ENCODE data around the gene SET.
"Not testable (repeated sequence)": the region's sequence is repeated elsewhere in the genome, so short reads cannot be mapped to it uniquely, and the experiment has no call there.

Gene SET, protein sequence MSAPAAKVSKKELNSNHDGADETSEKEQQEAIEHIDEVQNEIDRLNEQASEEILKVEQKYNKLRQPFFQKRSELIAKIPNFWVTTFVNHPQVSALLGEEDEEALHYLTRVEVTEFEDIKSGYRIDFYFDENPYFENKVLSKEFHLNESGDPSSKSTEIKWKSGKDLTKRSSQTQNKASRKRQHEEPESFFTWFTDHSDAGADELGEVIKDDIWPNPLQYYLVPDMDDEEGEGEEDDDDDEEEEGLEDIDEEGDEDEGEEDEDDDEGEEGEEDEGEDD

DNA sequence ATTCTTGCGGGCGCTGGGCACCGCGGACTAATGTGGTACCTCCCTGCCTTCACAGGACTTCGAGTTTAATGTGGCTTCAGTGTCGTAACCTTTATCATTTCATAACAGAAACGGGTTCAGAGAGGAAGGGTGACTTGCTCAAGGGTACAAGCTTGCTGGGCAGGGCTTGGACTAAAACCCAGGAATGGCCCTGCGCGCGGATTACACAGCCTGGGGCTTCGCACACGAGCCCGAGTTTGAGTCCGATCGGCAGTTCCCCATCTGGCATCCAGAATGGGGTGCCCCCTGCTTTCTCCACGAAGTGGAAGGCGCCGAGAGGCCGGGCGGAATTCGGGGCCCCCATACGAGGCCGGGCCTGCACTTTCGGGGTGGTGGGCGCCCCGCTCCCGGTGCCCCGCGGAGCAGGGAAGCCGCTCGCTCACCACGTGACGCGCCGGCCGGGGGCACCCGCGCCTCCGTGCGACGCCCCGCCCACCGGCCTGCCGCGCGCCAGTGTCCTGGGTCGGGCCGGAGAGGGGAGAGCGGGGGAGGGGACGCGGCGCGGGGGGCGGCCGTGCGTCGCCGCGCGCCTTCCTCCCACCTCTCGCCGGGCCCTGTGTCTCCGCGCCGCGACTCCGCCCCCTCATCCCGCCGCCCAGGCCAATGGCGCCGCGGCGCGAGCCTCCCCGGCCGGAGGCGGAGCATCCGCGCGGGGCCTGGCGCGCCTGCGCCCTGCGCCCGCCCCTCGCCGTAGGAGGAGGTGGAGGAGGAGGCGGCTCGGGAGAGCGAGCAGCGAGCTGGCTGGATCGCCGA, at the start of gene SET:
SET (plus strand) TSS at position 722 of the 792 bp plus-strand sequence. CDS start 361 bp downstream, outside the sequence.
- peak; percentile 94 for DNase-seq

DNA sequence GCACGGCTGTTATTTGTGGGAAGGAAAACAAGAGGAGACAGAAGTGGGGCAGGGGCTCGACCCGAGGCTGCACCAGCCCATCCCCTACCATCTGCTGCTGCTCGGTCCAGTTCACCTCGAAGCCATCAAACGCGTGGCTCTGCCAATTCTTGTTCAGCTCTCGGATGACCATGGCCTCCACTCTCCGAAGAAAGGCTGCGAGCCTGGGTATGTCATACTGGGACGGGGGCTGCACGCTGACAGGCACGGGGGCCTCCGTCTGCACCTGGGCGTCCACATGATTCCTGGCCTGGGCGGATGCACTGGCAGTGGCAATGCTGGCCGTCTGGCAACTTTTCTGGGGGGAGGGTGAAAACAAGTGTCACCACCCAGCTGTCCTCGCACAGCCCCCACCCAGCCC, 48.4 kb upstream of the SET start:
- no peak for DNase-seq

DNA sequence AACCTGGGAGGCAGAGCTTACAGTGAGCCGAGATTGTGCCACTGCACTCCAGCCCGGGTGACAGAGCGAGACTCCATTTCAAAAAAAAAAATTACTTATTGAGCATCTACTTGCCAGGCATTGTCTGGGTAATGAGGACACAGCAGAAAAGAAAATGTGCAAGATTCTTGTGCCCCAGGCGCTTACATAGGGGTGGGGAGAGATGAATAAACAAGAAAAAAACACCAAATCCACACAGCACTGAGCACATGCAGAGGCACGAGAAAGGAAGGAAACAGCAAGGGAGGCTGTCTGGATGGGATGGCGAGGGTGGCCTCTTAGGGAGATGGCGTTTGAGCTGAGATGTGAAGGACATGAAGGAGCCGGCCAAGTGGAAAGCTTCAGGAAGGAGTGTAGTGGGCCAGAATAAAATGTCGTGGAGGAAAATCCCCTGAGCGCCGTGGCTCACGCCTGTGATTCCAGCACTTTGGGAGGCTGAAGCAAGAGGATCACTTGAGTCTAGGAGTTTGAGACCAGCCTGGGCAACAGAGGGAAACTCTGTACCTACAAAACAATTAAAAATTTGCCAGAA, 46.3 kb upstream of the SET start:
- DNase-seq = no peak

DNA sequence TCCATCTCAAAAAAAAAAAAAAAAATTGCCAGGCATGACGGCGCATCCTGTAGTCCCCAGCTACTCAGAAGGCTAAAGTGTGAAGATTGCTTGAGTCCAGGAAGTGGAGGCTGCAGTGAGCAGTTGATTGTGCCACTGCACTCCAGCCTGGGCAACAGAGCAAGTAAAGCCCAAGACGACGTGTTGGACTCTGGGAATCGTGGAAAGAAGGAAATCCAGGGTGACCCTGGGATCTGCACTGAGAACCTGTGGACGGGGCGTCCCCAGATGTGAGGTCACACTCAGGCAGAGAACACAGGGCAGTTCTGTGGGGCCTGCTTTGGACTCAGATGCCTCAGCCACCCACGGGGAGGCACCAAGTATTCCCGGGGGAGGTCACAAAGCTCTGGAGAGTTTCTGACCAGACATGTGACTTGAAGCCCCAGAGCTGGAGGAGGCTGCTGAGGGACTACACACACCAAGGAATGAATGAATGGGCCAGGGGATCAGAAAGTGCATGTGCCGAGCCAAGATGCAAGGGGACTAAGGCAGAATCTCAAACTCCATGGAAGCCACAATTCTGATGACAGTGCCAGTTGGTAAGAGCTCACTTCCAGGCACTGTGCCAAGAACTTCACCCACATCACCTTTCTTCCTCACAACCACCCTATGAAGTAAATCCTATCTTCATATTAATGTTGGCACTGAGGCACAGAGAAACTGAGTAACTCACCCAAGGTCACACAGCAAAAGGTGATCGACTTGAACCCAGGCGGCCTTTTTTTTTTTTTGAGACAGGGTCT, 45.3 kb upstream of the SET start:
- DNase-seq = no peak

DNA sequence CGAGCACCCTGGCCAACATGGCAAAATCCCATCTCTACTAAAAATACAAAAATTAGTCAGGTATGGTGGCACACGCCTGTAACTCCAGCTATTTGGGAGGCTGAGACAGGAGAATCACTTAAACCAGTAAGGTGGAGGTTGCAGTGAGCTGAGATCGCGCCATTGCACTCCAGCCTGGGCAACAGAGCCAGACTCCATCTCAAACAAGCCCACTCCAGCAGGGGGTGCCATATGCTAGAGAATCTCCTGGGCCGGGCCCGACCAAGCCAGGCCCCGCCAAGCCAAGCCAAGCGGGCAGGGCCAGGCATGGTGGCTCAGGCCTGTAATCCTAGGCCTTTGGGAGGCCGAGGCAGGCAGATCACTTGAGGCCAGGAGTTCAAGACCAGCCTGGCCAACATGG, 40.8 kb upstream of the SET start:
- DNase-seq = not testable (repeated sequence)

DNA sequence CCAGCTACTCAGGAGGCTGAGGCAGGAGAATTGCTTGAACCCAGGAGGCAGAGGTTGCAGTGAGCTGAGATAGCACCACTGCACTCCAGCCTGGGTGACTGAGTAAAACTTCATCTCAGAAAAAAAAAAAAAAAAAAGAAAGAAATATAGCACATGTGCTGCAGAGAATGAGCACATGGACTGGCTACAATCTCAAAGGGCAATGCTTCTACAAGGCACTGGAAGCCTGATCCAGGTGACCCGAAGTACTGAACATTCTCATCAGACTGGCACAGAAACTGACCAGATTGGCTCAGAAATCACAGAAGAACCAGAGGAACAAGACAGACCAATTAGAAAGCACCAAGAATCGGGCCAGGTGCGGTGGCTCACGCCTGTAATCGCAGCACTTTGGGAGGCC, 37.2 kb upstream of the SET start:
- DNase-seq = no peak

DNA sequence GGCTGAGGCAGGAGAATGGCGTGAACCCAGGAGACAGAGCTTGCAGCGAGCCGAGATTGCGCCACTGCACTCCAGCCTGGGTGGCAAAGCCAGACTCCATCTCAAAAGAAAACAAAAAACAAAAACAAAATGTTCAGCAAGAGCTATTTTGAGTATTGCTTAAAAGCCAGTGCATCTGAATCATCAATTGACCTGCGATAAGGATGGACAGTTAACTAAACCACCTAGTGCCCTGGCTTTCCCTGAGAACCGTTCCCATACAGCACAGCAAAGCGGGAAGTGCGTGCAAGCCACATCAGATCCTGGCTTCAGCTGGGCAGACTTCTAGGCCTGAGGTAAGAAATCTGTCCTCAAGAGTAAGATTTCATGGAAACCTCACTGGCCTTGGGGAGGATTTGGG, 35.1 kb upstream of the SET start:
- DNase-seq = no peak

DNA sequence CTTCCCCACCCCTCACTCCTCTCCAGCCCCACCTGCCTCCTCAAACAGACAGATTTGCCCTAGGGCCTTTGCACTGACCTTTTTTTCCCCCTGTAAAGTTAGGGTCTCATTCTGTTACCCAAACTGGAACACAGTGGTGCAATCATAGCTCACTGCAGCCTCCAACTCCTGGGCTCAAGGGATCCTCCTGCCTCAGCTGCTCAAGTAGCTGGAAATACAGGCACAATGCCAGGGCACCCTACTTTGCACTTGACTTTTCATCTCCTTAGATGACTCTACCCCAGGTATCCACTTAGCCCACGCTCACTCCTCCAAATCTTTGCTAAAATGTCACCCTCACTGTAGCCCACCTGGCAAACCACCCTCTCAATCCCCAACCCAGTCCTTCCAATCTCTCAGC, 34.5 kb upstream of the SET start:
- DNase-seq = no peak

DNA sequence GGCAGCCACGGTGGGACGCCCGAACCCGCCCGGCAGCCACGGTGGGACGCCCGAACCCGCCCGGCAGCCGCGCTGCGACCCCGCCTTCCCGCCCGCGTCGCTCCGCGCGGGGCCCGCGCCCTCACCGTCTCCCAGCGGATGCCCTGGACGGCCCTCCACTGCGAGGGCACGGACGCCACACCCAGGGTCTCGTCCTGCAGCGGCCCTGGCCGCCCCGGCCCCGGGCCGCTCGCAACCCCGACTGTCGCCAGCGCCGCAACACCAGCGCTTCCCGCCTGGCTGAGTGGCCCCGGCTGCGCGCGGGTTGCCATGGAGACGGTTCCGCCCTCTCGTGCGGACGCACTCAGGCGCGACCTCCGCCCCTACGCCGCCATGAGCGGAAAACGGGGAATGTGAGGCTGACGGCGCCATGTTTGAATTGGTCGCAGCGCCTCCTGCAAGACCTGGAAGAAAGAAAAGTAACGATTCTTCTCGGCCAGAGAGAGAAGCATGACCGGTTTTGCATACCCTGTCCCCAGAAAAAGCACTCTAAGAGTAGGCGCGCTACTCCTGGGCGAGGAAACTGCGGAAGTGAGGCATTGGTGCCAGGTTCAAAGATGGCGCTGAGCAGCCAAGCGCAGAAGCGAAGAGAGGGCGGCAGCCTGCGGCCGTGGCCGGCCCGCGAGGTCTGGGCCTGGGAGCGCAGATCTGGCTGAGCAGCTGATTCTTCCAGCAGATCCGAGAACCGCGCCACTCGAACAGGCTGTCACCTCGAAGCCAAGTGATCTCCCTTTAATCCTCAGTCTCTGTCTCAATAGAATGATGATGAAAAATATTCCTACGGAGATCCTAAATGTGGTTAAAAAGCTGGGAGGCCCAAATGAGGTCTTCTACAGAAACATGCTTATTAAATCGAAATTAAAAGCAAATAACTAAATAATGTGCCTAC, 32.3 kb upstream of the SET start, which contains the start of gene DYNC2I2:
DYNC2I2 (minus strand) TSS at position 432 of the 928 bp plus-strand sequence; CDS start at position 311, 121 bp downstream.
- DNase-seq = peak; percentile 92

DNA sequence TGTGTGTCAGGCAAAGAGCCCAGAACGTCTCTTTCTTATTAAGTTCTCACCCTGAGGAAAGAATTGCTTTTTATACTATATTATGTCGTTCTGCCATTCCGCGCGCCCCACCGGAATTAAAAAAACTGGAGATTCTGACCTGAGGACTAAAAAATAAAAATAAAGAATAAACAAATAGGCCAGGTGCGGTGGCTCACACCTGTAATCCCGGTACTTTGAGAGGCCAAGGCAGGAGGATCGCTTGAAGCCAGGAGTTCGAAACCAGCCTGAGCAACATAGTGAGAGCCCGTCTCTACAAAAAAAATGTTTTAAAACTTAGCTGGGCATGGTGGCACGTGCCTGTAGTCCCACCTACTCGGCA, 31.7 kb upstream of the SET start:
- no peak for DNase-seq

DNA sequence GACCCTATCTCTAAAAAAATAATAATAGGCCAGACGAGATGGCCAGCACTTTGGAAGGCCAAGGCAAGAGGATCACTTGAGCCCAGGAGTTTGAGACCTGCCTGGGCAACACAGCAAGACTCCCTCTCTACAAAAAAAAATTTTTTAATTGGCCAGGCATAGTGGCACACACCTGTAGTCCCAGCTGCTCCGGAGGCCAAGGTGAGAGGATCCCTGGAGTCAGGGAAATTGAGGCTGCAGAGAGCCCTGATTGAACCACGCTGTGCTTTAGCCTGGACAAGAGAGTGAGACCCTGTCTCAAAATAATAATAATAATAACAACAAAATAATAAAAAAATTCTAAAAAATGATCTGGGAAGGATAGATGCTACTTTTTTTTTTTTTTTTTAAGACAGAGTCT, 31.2 kb upstream of the SET start:
- no peak for DNase-seq

DNA sequence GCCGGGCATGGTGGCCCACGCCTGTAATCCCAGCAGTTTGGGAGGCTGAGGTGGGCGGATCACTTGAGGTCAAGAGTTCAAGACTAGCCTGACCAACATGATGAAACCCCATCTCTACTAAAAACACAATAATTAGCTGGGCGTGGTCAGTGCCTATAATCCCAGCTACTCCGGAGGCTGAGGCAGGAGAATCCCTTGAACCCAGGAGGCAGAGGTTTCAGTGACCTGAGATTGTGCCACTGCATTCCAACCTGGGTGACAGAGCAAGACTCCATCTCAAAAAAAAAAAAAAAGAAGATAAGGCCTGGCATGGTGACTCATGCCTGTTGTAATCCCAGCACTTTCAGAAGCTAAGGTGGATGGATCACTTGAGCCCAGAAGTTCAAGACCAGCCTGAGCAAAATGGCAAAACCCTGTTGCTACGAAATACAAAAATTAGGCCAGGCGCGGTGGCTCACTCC, 22.5 kb upstream of the SET start:
- not testable (repeated sequence) for DNase-seq

DNA sequence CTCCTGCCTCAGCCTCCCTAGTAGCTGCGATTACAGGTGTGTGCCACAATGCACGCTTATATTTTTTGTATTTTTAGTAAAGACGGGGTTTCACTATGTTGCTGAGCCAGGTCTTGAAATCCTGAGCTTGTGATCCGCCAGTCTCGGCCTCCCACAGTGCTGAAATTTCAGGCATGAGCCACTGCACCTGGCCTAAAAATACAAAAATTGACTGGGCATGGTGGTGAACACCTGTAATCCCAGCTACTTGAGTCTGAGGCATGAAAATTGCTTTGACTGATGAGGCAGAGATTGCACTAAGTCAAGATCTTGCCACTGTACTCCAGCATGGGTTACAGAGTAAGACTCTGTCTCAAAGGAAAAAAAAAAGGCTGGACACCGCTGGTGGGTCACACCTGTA, 19.2 kb upstream of the SET start:
- DNase-seq = no peak

DNA sequence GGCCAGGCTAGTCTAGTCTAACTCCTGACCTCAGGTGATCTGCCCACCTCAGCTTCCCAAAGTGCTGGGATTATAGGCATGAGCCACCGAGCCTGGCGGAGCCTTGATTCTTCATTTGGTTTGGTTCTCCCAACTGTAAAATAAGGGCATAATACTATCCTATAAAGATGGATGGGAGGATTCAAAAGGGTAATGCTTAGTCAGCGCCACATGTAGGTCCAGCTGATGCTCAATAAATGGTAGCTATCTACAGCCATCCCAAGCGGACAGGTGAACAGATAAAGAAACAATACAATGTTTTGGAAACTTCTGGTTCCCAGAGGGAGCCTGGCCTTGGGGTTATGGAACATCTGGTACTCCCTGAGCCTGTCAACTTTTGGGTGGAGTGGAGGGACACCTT, 13.6 kb upstream of the SET start:
- DNase-seq = no peak

DNA sequence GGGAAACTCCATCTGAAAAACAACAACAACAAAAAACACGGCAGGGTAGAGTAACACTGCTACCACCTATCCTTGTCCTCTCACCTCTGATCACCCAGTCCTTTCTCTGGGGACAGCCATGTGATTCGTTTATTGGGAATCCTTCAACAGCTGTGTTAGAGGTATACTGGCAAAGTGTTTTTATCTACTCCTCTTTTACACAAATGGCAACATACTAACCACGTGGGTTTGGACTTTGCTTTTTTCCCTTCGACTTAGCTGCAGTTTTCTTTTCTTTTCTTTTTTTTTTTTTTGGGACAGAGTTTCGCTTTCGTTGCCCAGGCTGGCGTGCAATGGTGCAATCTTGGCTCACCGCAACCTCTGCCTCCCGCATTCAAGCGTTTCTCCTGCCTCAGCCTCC, 11.2 kb upstream of the SET start:
- no peak for DNase-seq

DNA sequence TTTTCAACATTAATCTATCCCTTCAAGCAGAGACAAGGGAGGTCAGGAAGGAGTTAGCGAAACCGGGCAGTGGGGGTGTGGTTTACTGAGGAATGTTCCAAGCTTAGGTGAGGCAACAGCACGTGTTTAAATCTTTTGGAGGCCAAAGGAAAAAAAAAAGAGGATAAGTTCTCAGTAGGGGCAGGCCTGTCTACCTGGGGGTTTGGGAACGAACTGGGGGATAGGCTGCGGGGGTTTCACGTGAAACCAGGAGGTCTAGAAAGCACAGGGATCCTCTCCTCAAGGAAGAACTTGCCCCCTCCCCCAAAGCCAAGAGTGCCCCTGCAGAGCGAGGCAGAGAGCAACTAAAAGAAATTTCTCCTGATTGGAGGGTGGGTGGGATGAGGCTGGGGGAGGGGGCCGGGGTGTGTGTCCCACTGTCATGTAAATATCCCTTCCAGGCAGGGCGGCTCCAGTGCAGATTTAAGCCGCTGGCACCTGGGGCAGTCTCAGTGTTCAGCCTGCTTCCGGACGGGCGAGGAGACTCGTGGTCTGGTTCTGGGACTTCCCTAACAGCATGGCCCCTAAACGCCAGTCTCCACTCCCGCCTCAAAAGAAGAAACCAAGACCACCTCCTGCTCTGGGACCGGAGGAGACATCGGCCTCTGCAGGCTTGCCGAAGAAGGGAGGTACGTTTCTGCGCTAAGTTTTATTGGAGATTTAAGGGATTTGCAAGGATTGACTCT, 5.5 kb upstream of the SET start:
- DNase-seq = no peak

DNA sequence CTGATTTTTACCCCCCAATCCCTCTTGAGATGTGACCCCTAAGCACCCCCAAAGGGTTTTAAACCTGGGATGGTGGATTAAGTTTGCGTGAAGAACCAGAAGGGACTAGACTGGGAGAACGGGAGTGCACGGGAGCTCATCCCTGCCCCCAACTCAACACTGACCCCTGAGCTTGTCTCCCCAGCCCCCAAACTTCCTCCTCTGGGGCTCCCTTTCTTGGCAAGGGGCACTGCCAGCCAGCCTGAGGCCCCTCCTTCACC, 5.0 kb upstream of the SET start:
- DNase-seq = no peak

DNA sequence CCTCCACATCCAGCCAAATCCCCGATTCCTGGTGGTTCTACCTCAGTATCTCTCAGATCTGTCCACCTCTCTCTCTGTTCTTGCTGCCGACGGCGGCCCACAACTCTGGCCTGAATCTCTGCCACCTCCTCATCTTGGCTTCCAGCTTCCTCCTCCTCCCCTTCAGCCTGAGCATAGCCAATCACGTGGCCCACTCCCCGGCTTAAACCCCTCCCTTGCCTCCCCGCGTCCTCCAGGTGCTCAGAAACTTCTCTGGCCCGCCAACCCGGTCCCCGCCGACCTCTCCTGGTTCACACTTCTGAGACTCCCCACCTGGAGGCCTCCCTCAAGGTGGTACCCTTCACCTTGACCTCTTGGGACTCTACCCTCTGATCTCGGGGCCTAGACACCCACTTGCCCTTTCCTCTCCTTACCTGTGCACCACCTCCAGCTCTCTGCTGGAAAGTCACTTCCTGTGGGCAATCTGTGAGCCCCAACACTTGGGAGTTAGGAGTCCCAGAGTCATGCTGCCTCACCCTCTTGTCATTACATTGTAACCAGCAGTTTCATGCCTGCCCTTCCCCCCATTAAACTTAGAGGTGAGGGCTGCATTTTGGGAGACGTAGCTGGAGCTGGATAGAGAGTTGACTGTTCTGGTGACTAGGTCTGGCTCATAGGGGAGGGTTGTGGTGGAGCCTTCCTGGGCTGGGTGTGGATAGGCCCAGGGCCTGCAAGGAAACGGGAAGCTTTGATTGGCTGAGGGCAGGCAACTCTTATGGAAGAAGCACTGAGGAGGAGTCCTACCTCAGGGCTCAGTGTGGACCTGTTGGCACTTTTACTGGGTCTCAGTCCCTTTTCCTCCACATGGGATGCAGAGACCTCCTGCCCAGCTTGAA, 4.5 kb upstream of the SET start:
- DNase-seq = peak; percentile 78

DNA sequence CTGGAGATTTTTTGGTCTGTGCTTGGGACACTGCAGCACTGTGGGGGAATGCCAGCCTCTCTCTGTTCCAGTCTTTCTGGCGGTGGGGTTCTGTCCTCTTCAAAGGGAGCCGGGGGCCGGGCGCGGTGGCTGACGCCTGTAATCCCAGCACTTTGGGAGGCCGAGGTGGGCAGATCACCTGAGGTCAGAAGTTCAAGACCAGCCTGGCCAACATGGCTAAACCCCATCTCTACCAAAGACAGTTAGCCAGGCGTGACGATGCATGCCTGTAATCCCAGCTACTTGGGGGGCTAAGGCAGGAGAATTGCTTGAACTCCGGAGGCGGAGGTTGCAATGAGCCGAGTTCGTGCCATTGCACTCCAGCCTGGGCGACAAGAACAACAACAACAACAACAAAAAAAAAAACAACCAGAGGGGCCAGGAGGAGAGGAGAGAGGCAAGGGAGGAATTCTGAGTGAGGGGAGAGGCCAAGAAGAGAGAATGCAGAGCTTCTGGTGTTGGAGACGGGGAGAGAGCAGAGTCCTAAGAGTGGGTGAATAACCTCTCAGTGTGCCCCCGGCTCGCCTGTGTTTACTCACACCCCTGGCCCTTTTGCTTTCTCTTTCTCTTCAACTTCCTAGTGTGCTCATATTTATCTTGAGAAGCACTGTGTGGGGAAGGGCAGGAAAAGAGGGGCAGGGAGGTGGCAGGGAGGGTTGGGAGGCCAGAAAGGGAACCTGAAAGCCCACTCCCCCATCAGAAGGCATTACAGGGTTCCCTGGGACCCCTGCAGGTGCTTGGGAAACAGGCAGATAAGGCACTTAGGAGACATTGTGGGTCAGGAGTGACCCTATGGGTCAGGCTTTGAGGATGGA, 3.2 kb upstream of the SET start:
- no peak for DNase-seq

DNA sequence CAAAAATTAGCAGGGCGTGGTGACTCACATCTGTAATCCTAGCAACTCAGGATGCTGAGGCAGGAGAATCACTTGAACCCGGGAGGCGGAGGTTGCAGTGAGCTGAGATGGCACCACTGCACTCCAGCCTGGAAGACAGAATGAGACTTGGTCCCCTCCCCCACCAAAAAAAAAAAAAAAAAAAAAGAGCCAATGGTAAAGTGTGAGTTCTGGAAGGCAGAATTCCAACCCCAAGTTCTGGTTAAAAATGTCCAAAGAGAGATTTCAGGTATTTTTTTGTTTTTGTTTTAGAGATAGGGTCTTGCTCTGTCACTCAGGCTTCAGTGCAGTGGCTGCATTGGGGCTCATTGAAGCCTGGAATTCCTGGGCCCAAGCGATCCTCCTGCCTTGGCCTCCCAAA, 1.6 kb upstream of the SET start:
- no peak for DNase-seq

Measured in NCI-H1436 (cell line).